Measurements from ENCODE around the gene TRIM41.
"Not testable (repeated sequence)": the region's sequence is repeated elsewhere in the genome, so short reads cannot be mapped to it uniquely, and the experiment has no call there.

The TRIM41 gene

GRCh38 chr5:181192337-181193046, 30.6 kb upstream of the TRIM41 start:
- DNase-seq (ENCODE audit: low read depth in 2 of 2) = no peak

DNA sequence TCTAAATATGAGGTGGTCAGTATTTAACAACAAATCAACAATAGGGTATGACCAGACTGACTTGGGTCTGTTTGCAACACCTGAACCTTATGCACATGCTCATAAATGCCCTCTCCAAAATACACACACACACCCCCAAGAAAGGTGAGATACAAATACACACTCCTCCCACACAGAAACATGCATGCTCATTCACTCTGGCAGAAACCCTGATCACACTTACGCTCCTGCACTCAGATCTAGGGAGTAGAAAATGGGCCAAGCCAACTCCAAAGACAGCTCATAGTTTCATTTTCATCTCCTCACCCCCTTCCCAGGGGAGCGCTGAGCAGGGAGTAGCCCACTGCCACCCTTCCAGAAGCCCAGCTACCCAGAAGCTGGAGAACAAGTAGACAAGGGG, 29.4 kb upstream of the TRIM41 start:
- DNase-seq (ENCODE audit: low read depth in 2 of 2) = no peak

GRCh38 chr5:181194489-181195248, 28.4 kb upstream of the TRIM41 start:
- DNase-seq (ENCODE audit: low read depth in 2 of 2) = no peak

GRCh38 chr5:181195249-181195761, 27.8 kb upstream of the TRIM41 start:
- no peak for DNase-seq (ENCODE audit: low read depth in 2 of 2)

DNA sequence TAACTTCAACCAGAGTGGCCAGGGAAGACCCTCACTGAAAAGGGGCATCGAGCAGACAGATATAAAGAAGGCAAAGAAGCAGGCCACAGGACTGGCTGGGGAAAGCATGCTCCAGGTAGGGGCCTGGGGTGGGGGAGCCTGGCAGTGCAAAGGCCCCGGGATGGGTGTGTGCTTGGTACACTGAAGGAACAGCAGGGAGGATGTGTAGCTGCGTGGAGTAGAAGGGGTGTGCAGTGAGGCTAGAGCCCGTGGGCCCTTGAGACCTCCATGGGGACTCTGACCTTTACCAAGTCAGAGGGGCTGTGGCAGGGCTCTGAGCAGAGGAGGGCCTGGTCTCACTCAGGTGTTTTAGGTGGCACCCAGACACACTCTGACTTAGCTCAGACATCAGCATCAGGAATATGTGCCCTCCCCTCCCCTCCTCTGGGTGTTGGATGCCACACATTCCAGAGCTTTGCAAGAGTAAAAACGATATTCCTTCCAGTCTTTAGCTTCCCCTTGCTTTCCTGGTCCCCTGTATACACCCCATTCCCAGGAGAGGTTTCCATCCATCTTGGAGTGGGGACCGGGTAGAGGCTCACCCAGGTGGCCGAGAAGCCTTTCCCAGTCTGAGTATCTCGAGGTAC, 25.6 kb upstream of the TRIM41 start:
- no peak for DNase-seq (ENCODE audit: low read depth in 2 of 2)

DNA sequence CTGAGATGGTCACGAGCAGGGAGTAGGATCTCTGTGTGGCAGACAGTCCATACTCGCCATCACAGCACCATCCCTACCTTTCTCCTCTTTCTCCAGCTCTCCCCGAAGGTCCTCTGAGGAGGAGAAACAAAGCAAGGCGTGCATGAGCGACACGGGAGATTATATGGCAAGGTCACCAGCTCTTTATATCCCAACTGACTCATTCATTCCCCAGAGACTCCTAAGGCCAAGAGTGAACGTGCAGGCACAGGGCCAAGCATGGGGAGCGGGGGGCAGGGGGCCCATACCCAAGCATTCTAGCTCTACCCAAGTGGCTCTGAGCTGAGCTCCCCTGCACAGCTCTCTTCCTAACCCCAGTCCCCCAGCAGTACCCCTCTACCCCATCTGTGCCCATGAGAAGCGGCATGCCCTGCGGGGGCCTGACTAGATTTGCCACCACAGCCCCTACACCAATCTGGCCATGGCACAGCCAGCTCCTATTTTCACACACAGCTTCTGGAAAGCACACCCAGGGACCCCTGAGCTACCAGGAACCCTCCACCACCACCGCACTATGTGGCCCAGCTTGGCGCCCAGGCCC, 24.9 kb upstream of the TRIM41 start:
- no peak for DNase-seq (ENCODE audit: low read depth in 2 of 2)

- DNase-seq (ENCODE audit: low read depth in 2 of 2) = no peak
Measured at GRCh38 chr5:181198905-181199519, 24.1 kb upstream of the TRIM41 start.

- DNase-seq (ENCODE audit: low read depth in 2 of 2) = no peak
Measured at GRCh38 chr5:181199881-181200638, 23.0 kb upstream of the TRIM41 start.

DNA sequence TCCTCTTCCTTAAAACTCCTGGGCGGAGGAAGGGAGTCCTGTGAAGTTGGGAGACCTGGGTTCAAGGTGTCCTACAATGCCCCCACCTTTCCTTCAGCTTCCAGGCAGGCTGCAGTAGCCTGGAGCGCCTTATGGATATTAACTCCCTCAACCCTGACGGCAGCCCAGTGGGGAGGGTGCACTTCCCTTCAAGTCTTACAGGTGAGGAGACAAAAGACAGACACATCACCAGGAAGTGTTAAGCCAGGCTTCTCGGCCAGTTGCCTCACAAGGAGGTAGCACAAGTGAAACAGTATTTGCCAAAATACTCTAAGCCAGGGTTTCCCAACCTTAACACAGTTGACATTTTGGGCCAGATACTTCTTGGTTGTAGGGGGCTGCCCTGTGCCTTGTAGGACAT, 22.3 kb upstream of the TRIM41 start:
- no peak for DNase-seq (ENCODE audit: low read depth in 2 of 2)

GRCh38 chr5:181203093-181203711, 19.9 kb upstream of the TRIM41 start:
- DNase-seq (ENCODE audit: low read depth in 2 of 2) = no peak

GRCh38 chr5:181203777-181204112, 19.3 kb upstream of the TRIM41 start:
- DNase-seq (ENCODE audit: low read depth in 2 of 2) = no peak

DNA sequence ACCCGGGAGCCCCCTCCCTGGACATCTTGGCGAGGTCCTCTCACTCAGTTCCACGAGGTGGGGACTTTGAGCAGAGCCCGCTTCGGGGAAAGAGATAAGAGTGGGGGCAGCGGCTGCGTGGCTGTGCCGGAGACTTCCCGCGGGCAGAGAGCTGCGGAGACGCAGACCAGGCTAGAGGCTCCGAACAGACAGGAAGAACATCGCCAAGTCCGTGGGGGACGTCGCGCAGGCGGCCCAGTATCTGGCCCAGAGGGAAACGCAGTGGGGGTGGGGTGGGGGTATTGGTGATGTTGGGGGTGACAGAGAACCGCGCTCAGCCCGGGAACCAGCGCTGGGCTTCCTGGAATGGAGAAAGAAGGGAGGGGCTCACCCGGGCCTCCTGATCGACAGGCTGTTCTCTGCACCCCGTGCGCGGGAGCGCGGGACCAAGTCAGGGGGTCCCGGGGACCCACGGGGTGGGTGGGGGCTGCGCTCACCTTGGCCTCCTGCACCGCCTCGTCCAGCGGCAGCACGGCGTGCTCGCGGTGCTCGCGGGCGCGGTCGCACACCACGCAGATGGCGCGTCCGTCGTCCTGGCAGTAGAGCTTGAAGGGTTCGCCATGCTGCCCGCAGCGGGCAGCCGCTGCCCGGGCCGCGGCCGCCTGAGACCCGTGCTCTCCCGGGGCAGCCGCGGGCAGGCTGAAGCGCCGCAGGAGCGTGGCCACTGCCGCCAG, 18.8 kb upstream of the TRIM41 start:
- no peak for DNase-seq (ENCODE audit: low read depth in 2 of 2)

DNA sequence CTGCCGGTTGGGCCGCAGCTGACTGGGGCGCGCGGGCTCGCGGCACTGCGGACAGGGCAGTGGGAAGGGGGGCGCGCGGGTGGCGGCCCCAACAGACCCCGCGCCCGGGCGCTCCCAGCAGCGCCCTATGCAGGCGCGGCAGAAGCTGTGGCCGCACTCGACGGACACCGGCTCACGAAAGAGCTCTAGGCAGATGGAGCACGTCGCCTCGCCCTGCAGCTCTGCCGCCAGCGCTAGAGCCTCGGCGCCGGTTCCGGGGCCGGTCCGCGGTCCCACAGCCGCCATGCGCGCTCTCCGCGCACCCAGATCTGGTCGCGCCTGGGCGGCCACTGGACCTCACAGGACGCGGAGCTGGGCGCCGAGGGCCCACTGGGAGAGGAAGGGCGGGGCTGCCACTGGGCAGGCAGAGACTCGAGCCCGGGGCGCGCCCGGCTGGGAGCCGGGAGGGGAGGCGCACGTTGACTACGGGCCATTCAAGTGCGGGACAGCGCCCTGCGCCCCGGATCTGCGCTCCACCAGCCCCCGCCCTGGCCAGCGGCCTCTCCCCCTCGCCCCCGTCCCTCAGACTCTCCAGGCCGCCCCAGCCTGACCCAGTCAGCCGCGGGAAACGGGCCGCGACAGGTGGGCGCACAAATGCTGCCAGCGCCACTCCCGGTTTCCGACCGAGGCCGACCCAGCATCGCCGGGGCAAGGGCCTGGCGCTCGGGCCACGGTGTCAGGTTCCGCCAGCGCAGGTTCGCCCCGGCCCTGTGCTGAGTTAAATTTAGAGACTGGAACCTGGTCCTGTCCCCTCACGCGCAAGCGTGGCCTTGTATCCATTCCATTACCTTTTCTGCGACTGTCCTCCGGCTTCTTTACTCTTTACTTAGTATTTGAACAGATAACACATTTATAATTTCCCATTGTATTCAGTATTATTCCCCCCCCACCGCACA, 18.0 kb upstream of the TRIM41 start, which contains the start of gene TRIM7:
Gene TRIM7 (minus strand): TSS at position 371 of the 935 bp plus-strand sequence. CDS start 86 bp downstream, at position 285.
- no peak for DNase-seq (ENCODE audit: low read depth in 2 of 2)

DNA sequence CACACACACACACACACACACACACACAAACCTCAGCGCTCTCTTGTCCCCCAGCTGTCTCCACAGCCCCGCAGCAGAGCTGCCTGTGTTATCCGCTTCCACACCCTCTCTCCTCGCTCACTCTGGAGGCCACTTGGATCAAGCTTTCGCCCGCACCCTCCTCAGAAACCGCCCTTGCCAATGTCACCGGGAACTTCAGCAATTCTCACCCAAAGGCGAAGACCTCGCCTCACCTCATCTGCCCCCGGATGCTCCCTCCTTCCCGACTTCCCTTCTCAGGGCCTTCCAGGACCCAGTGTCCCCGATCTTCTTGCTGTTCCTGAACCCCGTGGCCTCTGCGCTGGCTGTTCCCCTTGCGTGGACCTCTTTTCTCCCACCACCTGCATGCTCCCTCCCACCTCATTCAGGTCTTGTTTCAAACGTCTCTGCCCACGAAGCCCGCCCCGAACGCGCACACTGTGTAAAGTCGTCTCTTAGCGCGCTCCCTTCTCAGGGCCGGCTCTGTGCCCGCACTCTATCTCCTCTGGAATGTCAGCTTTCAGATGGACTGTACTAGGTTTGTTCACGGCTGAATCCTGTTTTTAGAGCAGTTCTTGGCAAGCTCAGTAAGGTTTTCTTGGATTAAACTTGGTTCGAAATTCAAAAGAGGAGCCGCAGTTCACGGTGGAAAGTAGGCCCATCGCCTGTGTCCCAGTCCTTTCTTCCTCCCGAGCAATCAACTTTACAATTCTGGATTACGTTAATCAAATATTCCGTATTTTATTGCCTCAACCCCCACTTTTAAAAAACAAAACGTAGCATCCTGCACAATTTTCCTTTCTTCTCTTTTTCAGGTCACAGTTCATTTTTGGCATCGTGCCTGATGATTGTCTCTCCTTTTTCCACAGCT, 17.1 kb upstream of the TRIM41 start:
- DNase-seq (ENCODE audit: low read depth in 2 of 2) = no peak

- DNase-seq (ENCODE audit: low read depth in 2 of 2) = peak; percentile 80 to 97
Measured at GRCh38 chr5:181207214-181207959, 15.7 kb upstream of the TRIM41 start.

DNA sequence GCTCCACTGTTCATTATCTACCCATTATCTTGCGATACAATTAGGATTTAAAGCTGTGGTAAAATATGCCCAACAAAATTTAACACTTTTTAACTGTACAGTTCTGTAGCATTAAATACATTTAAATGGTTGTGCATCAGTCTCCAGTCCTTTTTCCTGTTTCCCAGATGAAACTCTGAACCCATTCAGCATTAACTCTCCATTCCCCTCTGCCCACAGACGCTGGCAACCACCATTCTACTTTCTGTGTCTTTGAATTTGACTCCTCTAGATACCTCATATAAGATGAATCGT, 15.2 kb upstream of the TRIM41 start:
- no peak for DNase-seq (ENCODE audit: low read depth in 2 of 2)

GRCh38 chr5:181209006-181209405, 14.1 kb upstream of the TRIM41 start:
- DNase-seq (ENCODE audit: low read depth in 2 of 2) = not testable (repeated sequence)
